HAP-1 (cell line): Measurements from ENCODE around the gene ZNF684.

ENCODE experiments used
- DNase-seq, 2 experiments: peaks; one replicate each; pipeline ENCODE4 v3.0.0-alpha.2; 2016 to 2020; ENCODE audit warnings: low spot score in 2 of 2
- H3K27me3 ChIP-seq: fragments of 250-450 bp; sonication (Bioruptor Pico); 2 replicates; pipeline ENCODE4 v1.5.1; 2020; ENCODE audit warnings: low read depth, mild to moderate bottlenecking, moderate library complexity
- H3K36me3 ChIP-seq: fragments of 250-450 bp; sonication (Bioruptor Pico); replicated peaks from 2 replicates; pipeline ENCODE4 v1.5.1; 2020; ENCODE audit warnings: mild to moderate bottlenecking
- H3K4me1 ChIP-seq: fragments of 250-450 bp; sonication (Bioruptor Pico); 2 replicates; pipeline ENCODE4 v1.5.1; 2020; ENCODE audit warnings: mild to moderate bottlenecking
- H3K4me3 ChIP-seq: fragments of 250-450 bp; sonication (Bioruptor Pico); 2 replicates; pipeline ENCODE4 v1.5.1; 2020; ENCODE audit warnings: mild to moderate bottlenecking, moderate library complexity
- H3K9me3 ChIP-seq: fragments of 250-450 bp; sonication (Bioruptor Pico); 2 replicates; pipeline ENCODE4 v1.5.1; 2020; ENCODE audit warnings: mild to moderate bottlenecking, moderate library complexity
- in situ Hi-C: fragments of 300-500 bp; cut with MboI; formaldehyde crosslinking; loops from 3 replicates; pipeline ENCODE4 v1.14.3; 2020; ENCODE audit warnings: low sequenced_read_pairs, inconsistent platforms, mixed read lengths

The ZNF684 gene

DNA sequence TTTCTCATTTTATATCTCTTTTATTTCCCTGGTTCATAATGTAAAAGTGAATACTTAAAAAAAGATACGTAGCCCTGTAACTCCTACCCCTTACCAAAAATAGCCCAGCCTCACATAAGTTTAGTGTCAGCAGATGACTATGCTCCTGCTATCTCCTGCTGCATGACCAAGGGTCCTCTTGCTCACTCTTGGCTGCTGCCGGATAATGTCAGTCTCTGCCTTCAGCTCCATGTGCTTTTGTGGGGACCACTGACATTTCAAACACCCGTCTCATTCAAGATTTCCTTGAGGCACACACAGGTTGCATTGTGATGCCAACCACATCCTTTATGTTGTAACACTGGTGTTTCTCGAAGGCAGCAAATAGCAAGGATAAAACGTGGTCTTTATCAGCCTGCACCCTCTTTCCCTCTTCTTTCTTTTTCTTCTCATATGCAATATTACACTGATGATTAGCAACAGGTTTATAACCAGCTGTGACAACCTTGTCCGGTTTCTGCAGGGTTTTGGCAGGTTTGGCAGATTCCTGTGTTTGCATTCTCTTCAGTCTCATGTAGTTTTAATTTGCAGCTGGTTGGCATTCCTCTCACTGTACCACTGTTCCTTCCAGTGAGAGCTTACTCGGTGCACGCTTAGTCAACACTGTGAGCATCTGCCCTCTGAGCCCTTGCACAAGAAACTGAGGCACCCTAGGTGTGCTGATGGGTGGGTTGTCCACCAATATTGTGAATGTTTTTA, 62.2 kb downstream of the ZNF684 start:
- Histone ChIP-seq H3K4me3 (no peak overlapping the region), H3K4me1 (no peaks in the 10 kb centered on the region), H3K9me3 (no peaks in the 10 kb centered on the region), H3K27me3 (no peaks in the 10 kb centered on the region), H3K36me3 (no peaks in the 10 kb centered on the region)
- no peak for DNase-seq
- in situ Hi-C loops: loop anchor here (10.0 kb wide), 1 partner anchor 361 kb away; no protein-coding TSS in a partner anchor

GRCh38 chr1:40594187-40594531, 62.7 kb downstream of the ZNF684 start:
- no peaks in the 10 kb centered on the region for H3K4me1 ChIP-seq
- no peak overlapping the region for H3K4me3 ChIP-seq
- in situ Hi-C loops: loop anchor here (10.0 kb wide), 1 partner anchor 361 kb away; no protein-coding TSS in a partner anchor
- no peaks in the 10 kb centered on the region for H3K9me3 ChIP-seq
- H3K27me3 ChIP-seq: no peaks in the 10 kb centered on the region
- no peaks in the 10 kb centered on the region for H3K36me3 ChIP-seq
- DNase-seq: no peak

DNA sequence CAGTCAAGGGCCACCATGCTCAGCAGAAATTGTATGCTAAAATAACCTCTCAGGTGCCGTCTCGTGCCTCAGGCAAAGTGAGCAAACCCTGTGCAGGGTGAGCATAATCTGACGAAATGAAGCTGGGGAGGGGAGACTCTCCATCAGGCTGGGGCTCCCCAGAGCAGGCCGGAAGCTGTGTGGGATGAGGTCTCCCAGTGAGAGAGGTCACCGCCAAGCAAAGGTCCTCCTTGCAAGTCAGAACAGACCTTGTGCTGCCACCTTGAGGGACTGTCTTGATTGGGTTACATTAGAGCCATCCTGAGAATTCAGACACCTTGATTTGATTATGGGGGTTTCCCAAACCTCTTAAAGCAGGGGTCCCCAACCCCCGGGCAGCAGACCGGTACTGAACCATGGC, 64.2 kb downstream of the ZNF684 start:
- no peak for DNase-seq
- H3K27me3 ChIP-seq: 0 out of 2 replicates have a peak, but pooled peaks cover 3% of the 10 kb centered on the region
- H3K36me3 ChIP-seq: no peaks in the 10 kb centered on the region
- no peaks in the 10 kb centered on the region for H3K4me1 ChIP-seq
- no peaks in the 10 kb centered on the region for H3K9me3 ChIP-seq
- in situ Hi-C loops: loop anchor here (10.0 kb wide), 1 partner anchor 359 kb away; no protein-coding TSS in a partner anchor
- H3K4me3 ChIP-seq: no peak overlapping the region
